Cardiac fibroblast (primary cell): ENCODE data around the gene NOP16.

Source experiments
- DNase-seq, 2 donors: peaks; one replicate each; pipeline versions ENCODE4 v3.0.0 to v3.0.0-alpha.2; 2010; ENCODE audit warnings: low read depth in 2 of 2
- H3K4me3 ChIP-seq, 2 donors: replicated peaks in 1 of 2; 1 replicate in 1 of 2; 2 replicates in 1 of 2; pipeline ENCODE4 v1.5.1; 2011; ENCODE audit warnings: low read depth in 2 of 2, low read length in 2 of 2, mild to moderate bottlenecking in 2 of 2, moderate library complexity in 1 of 2
- TF ChIP-seq, protein P1 (sequence below): IDR thresholded peaks from one replicate; pipeline ENCODE4 v1.5.1; 2011; ENCODE audit warnings: low read depth, mild to moderate bottlenecking, low read length, inconsistent platforms

Gene NOP16

DNA sequence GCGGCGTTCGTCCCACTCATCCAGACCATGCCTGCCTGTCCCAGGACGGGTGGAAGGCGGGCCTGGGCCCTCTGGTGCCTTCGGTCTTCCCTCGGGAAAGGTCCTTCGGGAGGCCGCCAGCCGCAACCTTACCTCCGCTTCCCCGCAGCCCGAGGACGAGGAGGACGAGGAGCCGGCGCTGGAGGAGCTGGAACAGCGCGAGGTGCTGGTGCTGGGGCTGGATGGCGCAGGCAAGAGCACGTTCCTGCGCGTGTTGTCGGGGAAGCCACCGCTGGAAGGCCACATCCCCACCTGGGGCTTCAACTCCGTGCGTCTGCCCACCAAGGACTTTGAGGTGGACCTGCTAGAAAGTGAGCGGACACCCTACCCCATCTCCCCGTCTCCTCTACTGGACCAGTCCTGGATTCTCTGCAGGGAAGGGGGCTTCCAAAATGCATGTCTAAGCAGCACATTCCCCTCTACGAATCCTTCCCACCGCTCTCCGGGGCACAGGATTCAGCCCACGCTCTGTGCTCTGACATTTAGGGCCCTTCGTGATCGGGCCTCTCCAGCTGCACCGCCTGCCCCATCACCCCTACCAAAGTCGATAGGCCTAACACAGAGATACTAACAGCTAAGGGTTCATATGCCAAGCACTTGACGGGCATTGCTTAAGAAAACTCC is 22.0 kb downstream of the NOP16 start:
- peak overlapping the region; percentile 58 to 65 for H3K4me3 ChIP-seq
- TF ChIP-seq, protein P1, sequence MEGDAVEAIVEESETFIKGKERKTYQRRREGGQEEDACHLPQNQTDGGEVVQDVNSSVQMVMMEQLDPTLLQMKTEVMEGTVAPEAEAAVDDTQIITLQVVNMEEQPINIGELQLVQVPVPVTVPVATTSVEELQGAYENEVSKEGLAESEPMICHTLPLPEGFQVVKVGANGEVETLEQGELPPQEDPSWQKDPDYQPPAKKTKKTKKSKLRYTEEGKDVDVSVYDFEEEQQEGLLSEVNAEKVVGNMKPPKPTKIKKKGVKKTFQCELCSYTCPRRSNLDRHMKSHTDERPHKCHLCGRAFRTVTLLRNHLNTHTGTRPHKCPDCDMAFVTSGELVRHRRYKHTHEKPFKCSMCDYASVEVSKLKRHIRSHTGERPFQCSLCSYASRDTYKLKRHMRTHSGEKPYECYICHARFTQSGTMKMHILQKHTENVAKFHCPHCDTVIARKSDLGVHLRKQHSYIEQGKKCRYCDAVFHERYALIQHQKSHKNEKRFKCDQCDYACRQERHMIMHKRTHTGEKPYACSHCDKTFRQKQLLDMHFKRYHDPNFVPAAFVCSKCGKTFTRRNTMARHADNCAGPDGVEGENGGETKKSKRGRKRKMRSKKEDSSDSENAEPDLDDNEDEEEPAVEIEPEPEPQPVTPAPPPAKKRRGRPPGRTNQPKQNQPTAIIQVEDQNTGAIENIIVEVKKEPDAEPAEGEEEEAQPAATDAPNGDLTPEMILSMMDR, result no peak
- DNase-seq, result no peak

DNA sequence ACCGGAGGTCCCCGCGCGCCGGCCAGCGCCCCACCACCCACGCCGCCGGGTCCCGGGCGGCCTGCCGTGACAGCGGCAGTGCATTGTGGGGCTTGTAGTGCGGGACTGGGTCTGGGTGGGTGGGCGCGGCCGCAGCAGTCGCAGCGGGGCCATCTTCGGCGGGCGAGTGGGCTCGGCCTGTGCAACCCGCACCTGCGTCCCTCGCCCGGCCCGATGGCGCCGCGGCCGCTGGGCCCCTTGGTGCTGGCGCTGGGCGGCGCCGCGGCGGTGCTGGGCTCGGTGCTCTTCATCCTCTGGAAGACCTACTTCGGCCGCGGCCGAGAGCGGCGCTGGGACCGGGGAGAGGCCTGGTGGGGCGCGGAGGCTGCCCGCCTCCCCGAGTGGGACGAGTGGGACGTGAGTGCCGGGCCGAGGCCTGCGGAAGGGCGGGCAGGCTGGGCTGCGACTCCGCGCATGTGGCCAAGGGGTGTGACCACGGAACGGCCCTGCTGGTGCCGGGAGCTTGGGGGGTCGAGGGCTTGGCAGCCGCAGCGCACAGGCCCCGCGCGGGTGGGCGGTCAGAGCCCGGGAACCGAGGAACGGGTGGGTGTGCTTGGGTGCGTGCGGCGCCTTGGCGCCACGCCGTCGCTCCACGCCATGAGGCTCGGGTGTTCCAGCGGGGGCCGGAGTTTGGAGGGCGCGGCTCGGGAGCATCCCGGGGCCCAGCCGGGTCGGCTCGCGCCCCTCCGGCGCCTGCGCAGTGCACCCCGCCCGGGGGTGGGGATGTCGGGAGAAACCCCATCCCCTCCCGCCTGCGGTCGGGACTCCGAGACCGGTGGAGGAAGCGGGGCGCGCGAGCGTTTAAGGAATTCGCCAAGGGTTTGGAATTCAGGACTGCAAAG is 22.8 kb downstream of the NOP16 start, which contains the start of gene ARL10:
Gene ARL10 (plus strand): TSS at position 137 of the 881 bp plus-strand sequence. CDS start 77 bp downstream, at position 214.
- DNase-seq, result peak; percentile 50 to 54

DNA sequence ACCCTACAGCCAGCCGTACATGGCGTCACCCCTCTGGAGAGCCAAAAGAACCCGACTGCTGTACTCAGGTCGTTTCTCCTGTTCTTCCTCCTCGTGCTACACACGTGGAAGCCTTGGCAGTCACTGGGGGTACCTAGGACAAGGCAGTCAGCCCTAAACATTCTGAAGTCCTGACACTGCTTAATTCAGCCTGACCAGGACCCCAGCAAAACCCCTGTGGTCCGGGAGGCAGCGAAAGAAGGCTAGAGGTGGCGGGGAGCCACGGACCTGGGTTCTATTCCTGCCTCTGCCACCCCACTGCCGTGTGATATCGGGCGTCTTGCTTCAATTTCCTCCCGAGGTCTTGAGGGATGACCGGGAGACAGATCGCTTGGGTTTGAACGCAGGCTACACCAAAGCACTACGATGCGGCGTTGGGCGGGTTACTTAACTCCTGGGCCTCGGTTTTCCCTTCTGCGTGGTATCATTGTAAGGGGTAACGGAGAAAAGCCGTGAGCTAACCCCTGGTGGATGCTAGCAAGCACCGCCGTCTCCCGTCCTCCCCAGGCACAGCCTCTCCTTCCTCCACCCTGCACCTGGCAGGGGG is 23.5 kb downstream of the NOP16 start:
- TF ChIP-seq, protein P1, result no peak
- H3K4me3 ChIP-seq, result peak overlapping the region; percentile 58 to 65
- no peak for DNase-seq

More for the DNA sequence above, 22.8 kb downstream of the NOP16 start, which contains the start of gene ARL10:
- TF ChIP-seq, protein P1, result no peak
- H3K4me3 ChIP-seq, result peak within 1 kb of the TSS; percentile 58 to 65

DNA sequence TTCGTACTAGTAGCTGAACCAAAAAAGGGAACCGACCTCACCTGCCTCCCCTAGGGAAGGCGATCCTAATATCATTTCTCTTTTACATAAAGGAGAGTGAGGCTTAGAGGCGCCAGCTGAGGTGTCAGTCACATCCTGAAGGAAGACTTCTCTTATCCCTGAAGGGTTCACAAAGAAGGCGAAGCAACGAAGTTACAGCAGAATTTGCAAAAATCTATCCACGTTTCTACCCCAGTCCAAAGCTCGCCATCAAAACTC is 26.2 kb downstream of the NOP16 start:
- TF ChIP-seq, protein P1, result no peak
- no peak for DNase-seq
- H3K4me3 ChIP-seq, result peak overlapping the region; percentile 96 to 98

DNA sequence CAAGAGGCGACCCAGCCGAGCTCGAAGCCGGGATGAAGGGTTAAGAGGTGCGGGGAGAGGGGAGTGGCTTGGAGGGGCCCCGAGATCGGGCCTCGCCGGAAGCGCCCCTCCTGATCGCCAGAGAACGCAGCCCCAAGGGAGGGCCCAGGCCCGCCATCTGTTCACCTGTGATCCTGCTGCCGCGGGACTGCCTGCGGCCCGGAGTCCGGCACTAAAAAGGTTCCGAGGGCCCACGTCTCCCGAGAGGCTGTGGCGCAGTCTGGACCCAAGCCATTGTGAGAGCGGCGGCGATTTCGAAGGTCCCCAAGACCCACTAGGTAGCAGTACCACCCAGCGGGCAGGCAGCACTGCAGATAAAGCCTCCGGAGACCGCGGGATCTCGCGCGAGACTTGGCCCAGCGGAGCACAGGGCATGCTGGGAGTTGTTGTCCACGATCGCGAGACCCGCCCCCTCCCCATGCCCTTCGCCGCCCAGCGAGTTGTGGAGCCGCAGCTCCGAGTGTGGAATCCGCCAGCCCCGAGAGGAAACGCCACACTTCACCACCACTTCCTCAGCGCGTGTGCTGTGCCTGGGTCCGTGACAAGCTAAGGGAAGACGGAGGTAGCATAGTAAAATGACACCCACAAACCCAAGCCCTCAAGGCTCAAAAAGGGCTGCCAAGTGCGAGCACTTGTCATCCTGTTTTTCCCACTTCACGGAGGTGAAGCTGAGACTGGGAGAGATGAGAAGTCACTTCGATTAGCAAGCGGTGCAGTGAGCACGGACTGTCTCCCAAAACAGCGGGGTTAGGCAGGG is 26.8 kb downstream of the NOP16 start, which contains the start of gene KIAA1191:
Gene KIAA1191 (minus strand): TSS at position 328 of the 796 bp plus-strand sequence. CDS start 2,256 bp downstream, outside the sequence.
- peak; percentile 88 to 91 for DNase-seq
- TF ChIP-seq, protein P1, result peak; percentile 18
- peak within 1 kb of the TSS; percentile 96 to 98 for H3K4me3 ChIP-seq

DNA sequence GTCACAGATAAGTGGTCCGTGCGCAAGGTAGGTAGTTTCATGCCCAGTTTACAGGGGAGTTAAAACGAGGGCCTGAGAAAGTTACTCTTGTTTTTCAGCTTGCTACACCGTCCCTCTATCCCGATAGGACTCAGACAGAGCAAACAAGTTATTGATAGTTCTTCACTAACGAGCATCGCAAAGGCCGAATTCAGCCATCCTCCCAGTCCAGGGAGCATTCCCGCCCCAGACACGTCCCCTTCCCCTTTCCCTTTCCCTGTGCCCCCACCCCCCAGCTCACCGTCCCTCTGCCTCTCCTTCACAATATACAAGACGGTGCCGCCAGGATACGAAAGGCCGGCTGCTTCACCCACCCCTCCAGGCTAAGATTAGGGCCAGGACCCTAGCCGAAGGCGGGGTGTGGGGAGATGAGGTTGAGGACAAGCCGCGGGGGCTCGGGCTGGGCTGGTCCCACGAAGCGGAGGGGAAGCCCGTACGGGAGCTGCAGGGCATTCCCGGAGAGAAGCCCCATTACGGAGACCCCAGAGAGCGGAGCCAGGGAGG is 27.4 kb downstream of the NOP16 start:
- peak; percentile 6 to 9 for DNase-seq
- TF ChIP-seq, protein P1, result no peak
- peak overlapping the region; percentile 96 to 98 for H3K4me3 ChIP-seq
